ENCODE data around the gene ALDH1A2. TPM values are rescaled to one million over a fixed set of nuclear protein-coding genes. Genes with fewer than 3 reads are reported as not detected.

ALDH1A2 gene
- polyA plus RNA-seq, 1 donor (not counting 4 experiments of a cell fraction or from before 2014, with no cell fraction given), result 1.9 TPM

GRCh38 chr15:57973534-57973933, 92.0 kb downstream of the ALDH1A2 start:
- H4K20me1 ChIP-seq (ENCODE audit: control insufficient read depth, extremely low read depth, insufficient read depth, low read length), result no peaks in the 10 kb centered on the region
- H3K36me3 ChIP-seq (ENCODE audit: control insufficient read depth in 2 of 2, extremely low read depth in 1 of 2, insufficient read depth in 2 of 2, low read length in 2 of 2), result no peaks in the 10 kb centered on the region
- dilution Hi-C loops (cut with MboI; ENCODE audit: extremely low pct_ligation_motif_present, low sequenced_read_pairs), result no loop called here
- H3K27me3 ChIP-seq (ENCODE audit: control insufficient read depth, extremely low read depth, insufficient read depth, low read length), result no peaks in the 10 kb centered on the region
- no peak overlapping the region for H2AFZ ChIP-seq (ENCODE audit: control insufficient read depth, low read length)
- H3K4me3 ChIP-seq (ENCODE audit: control insufficient read depth in 2 of 3, extremely low read depth in 1 of 3, insufficient read depth in 2 of 3, low read depth in 1 of 3, low read length in 3 of 3), result no peak overlapping the region
- TF ChIP-seq EZH2 (IDR thresholded peaks at IDR 0.05; ENCODE audit: low read length) (no peak), CTCF (optimal IDR thresholded peaks at IDR 0.05 in 1 of 3, IDR thresholded peaks at IDR 0.05 in 1 of 3, conservative IDR thresholded peaks at IDR 0.05 in 1 of 3; ENCODE audit: extremely low read depth in 1 of 3, insufficient read depth in 2 of 3, low read length in 3 of 3) (no peak)
- no peak overlapping the region for H3K9ac ChIP-seq (ENCODE audit: control insufficient read depth, extremely low read depth, insufficient read depth, low read length)
- H3K27ac ChIP-seq (ENCODE audit: control insufficient read depth, insufficient read depth, low read length), result no peak overlapping the region
- FAIRE-seq (no peak), DNase-seq (ENCODE audit: low read depth, low spot score) (no peak)
- no peaks in the 10 kb centered on the region for H3K9me3 ChIP-seq (ENCODE audit: control insufficient read depth, low read depth, low read length)
- H3K4me2 ChIP-seq (ENCODE audit: control insufficient read depth, extremely low read depth, insufficient read depth, low read depth, low read length), result no peak overlapping the region
- no peaks in the 10 kb centered on the region for H3K79me2 ChIP-seq (ENCODE audit: control insufficient read depth, insufficient read depth, low read length)
- H3K4me1 ChIP-seq (ENCODE audit: control insufficient read depth, extremely low read depth, insufficient read depth, low read length), result no peaks in the 10 kb centered on the region
- no peaks in the 10 kb centered on the region for H3K9me1 ChIP-seq (ENCODE audit: control insufficient read depth, extremely low read depth, insufficient read depth, low read length)

GRCh38 chr15:57972864-57973263, 92.6 kb downstream of the ALDH1A2 start:
- TF ChIP-seq EZH2 (IDR thresholded peaks at IDR 0.05; ENCODE audit: low read length) (no peak), CTCF (optimal IDR thresholded peaks at IDR 0.05 in 1 of 3, IDR thresholded peaks at IDR 0.05 in 1 of 3, conservative IDR thresholded peaks at IDR 0.05 in 1 of 3; ENCODE audit: extremely low read depth in 1 of 3, insufficient read depth in 2 of 3, low read length in 3 of 3) (no peak)
- DNase-seq (ENCODE audit: low read depth, low spot score) (no peak), FAIRE-seq (no peak)
- Histone ChIP-seq H3K4me3 (ENCODE audit: control insufficient read depth in 2 of 3, extremely low read depth in 1 of 3, insufficient read depth in 2 of 3, low read depth in 1 of 3, low read length in 3 of 3) (no peak overlapping the region), H3K4me1 (ENCODE audit: control insufficient read depth, extremely low read depth, insufficient read depth, low read length) (no peaks in the 10 kb centered on the region), H3K27me3 (ENCODE audit: control insufficient read depth, extremely low read depth, insufficient read depth, low read length) (no peaks in the 10 kb centered on the region), H3K9me3 (ENCODE audit: control insufficient read depth, low read depth, low read length) (no peaks in the 10 kb centered on the region), H3K9ac (ENCODE audit: control insufficient read depth, extremely low read depth, insufficient read depth, low read length) (no peak overlapping the region), H3K4me2 (ENCODE audit: control insufficient read depth, extremely low read depth, insufficient read depth, low read depth, low read length) (no peak overlapping the region), H3K27ac (ENCODE audit: control insufficient read depth, insufficient read depth, low read length) (no peak overlapping the region), H3K79me2 (ENCODE audit: control insufficient read depth, insufficient read depth, low read length) (no peaks in the 10 kb centered on the region), H3K36me3 (ENCODE audit: control insufficient read depth in 2 of 2, extremely low read depth in 1 of 2, insufficient read depth in 2 of 2, low read length in 2 of 2) (no peaks in the 10 kb centered on the region), H2AFZ (ENCODE audit: control insufficient read depth, low read length) (no peak overlapping the region), H3K9me1 (ENCODE audit: control insufficient read depth, extremely low read depth, insufficient read depth, low read length) (no peaks in the 10 kb centered on the region), H4K20me1 (ENCODE audit: control insufficient read depth, extremely low read depth, insufficient read depth, low read length) (no peaks in the 10 kb centered on the region)
- dilution Hi-C loops (cut with MboI; ENCODE audit: extremely low pct_ligation_motif_present, low sequenced_read_pairs), result no loop called here

Data from keratinocyte (primary cell).